GM08714 (cell line): ENCODE measurements around the gene TPPP.
"Not testable (repeated sequence)": the region's sequence is repeated elsewhere in the genome, so short reads cannot be mapped to it uniquely, and the experiment has no call there.

Source experiments
- H3K4me3 ChIP-seq: fragments of 200-500 bp; sonication (Bioruptor generic); 2 replicates; pipeline ENCODE4 v1.5.1; 2014; ENCODE audit warnings: mild to moderate bottlenecking, low read length, inconsistent platforms
- ZNF274 ChIP-seq: IDR thresholded peaks from 2 replicates; pipeline ENCODE4 v1.6.1; 2012; ENCODE audit warnings: mild to moderate bottlenecking, low read depth, low read length

The TPPP gene

GRCh38 chr5:693271-694041 lies at the start of gene TPPP:
TSS of gene TPPP (minus strand) at chr5:693352. CDS start at chr5:678060, 15,292 bp downstream.
- H3K4me3 ChIP-seq, result peak within 1 kb of the TSS; percentile 48; the same call in 1 of the 2 replicates

GRCh38 chr5:742276-742675 lies 49.1 kb upstream of the TPPP start:
- not testable (repeated sequence) for H3K4me3 ChIP-seq

GRCh38 chr5:734145-734544 lies 41.0 kb upstream of the TPPP start:
- not testable (repeated sequence) for H3K4me3 ChIP-seq

- not testable (repeated sequence) for H3K4me3 ChIP-seq
These were observed 39.8 kb upstream of the TPPP start for GRCh38 chr5:732754-733454.

GRCh38 chr5:729225-729624 lies 36.1 kb upstream of the TPPP start:
- not testable (repeated sequence) for H3K4me3 ChIP-seq

GRCh38 chr5:727087-727486 lies 33.9 kb upstream of the TPPP start:
- H3K4me3 ChIP-seq, result not testable (repeated sequence)

- not testable (repeated sequence) for H3K4me3 ChIP-seq
These were observed 30.7 kb upstream of the TPPP start for GRCh38 chr5:723865-724264.

- H3K4me3 ChIP-seq, result not testable (repeated sequence)
These were observed 30.2 kb upstream of the TPPP start for GRCh38 chr5:723309-723708.

GRCh38 chr5:719379-719778 lies 26.2 kb upstream of the TPPP start:
- H3K4me3 ChIP-seq, result not testable (repeated sequence)

- no peak overlapping the region for H3K4me3 ChIP-seq
- no peak for TF ChIP-seq ZNF274
These were observed 24.0 kb upstream of the TPPP start for GRCh38 chr5:717143-717542.

GRCh38 chr5:716740-717139 lies 23.6 kb upstream of the TPPP start:
- H3K4me3 ChIP-seq, result not testable (repeated sequence)

- not testable (repeated sequence) for H3K4me3 ChIP-seq
These were observed 22.5 kb upstream of the TPPP start for GRCh38 chr5:715636-716035.

GRCh38 chr5:714215-715118 lies 21.3 kb upstream of the TPPP start:
- H3K4me3 ChIP-seq, result not testable (repeated sequence)

- H3K4me3 ChIP-seq, result not testable (repeated sequence)
These were observed 20.5 kb upstream of the TPPP start for GRCh38 chr5:713686-714085.

GRCh38 chr5:708848-709517 lies 15.8 kb upstream of the TPPP start:
- not testable (repeated sequence) for H3K4me3 ChIP-seq

- not testable (repeated sequence) for H3K4me3 ChIP-seq
These were observed 15.2 kb upstream of the TPPP start for GRCh38 chr5:708374-708773.

GRCh38 chr5:706127-706526 lies 13.0 kb upstream of the TPPP start:
- H3K4me3 ChIP-seq, result not testable (repeated sequence)

GRCh38 chr5:696753-697702 lies 3.9 kb upstream of the TPPP start:
- not testable (repeated sequence) for H3K4me3 ChIP-seq

- not testable (repeated sequence) for H3K4me3 ChIP-seq
These were observed 3.0 kb upstream of the TPPP start for GRCh38 chr5:696191-696590.

- H3K4me3 ChIP-seq, result not testable (repeated sequence)
These were observed 2.3 kb upstream of the TPPP start for GRCh38 chr5:695475-695874.
